Measurements from ENCODE around the gene ZNF552.

DNA sequence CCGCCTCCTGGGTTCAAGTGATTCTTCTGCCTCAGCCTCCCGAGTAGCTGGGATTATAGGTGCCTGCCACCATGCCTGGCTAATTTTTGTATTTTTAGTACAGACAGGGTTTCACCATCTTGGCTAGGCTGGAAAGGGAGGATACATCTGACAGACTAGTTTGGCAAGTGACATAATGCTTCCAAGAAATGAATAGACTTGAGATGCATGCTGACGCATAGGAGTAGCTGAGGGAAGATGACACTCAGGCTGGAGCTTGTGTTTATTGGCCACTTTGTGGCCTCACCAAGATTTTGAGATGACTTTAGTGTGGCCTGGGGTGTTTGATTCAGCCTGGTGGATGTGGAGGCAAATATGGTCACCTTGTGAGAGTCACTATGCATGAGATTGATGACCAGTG is 41.2 kb downstream of the ZNF552 start:
- TF ChIP-seq, protein P1, sequence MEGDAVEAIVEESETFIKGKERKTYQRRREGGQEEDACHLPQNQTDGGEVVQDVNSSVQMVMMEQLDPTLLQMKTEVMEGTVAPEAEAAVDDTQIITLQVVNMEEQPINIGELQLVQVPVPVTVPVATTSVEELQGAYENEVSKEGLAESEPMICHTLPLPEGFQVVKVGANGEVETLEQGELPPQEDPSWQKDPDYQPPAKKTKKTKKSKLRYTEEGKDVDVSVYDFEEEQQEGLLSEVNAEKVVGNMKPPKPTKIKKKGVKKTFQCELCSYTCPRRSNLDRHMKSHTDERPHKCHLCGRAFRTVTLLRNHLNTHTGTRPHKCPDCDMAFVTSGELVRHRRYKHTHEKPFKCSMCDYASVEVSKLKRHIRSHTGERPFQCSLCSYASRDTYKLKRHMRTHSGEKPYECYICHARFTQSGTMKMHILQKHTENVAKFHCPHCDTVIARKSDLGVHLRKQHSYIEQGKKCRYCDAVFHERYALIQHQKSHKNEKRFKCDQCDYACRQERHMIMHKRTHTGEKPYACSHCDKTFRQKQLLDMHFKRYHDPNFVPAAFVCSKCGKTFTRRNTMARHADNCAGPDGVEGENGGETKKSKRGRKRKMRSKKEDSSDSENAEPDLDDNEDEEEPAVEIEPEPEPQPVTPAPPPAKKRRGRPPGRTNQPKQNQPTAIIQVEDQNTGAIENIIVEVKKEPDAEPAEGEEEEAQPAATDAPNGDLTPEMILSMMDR (conservative IDR thresholded peaks at IDR 0.05; ENCODE audit: low read depth, low read length) = no peak
- no peak for TF ChIP-seq EZH2phosphoT487 (IDR thresholded peaks at IDR 0.05; ENCODE audit: borderline replicate concordance, low read length)
- no peak for TF ChIP-seq EZH2 (IDR thresholded peaks at IDR 0.05; ENCODE audit: low read length, unreplicated experiment)

All from PC-3 (cell line).